MM.1S (cell line): ENCODE results near the gene KRT40.

Source experiments
- EZH2phosphoT487 ChIP-seq: fragments of 300-600 bp; sonication (generic); IDR thresholded peaks from 2 replicates; pipeline ENCODE4 v1.6.1; 2018; ENCODE audit warnings: antibody characterized with exemption, low read length
- TF ChIP-seq, protein P1 (sequence below): fragments of 300-600 bp; sonication (generic); IDR thresholded peaks from 2 replicates; pipeline ENCODE4 v1.5.1; 2016; ENCODE audit warnings: antibody characterized with exemption, low read length, mixed read lengths

DNA sequence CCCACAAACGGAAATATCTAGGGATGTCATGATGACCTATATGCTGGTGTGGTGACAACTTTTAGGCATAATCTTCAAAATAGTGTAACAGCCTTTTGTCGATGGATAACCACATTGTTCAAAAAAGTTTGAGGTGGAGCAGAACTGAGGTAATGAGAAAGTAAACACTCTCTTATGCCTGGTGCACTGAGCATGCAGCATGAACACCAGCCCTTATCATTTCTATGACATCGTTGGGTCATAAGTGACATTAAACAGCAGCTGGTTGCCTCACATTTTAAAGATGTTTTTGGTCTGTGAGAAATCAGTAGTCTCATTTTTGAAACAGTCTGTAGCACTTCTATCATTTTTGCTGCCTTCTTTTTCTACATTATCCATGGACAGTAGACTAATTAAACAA lies 48.5 kb downstream of the KRT40 start:
- TF ChIP-seq, protein P1, sequence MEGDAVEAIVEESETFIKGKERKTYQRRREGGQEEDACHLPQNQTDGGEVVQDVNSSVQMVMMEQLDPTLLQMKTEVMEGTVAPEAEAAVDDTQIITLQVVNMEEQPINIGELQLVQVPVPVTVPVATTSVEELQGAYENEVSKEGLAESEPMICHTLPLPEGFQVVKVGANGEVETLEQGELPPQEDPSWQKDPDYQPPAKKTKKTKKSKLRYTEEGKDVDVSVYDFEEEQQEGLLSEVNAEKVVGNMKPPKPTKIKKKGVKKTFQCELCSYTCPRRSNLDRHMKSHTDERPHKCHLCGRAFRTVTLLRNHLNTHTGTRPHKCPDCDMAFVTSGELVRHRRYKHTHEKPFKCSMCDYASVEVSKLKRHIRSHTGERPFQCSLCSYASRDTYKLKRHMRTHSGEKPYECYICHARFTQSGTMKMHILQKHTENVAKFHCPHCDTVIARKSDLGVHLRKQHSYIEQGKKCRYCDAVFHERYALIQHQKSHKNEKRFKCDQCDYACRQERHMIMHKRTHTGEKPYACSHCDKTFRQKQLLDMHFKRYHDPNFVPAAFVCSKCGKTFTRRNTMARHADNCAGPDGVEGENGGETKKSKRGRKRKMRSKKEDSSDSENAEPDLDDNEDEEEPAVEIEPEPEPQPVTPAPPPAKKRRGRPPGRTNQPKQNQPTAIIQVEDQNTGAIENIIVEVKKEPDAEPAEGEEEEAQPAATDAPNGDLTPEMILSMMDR, result no peak
- no peak for TF ChIP-seq EZH2phosphoT487
